Sciatic nerve (tissue), 2 donors: ENCODE measurements around the gene SUPT7L. TPM values are rescaled to one million over a fixed set of nuclear protein-coding genes. Genes with fewer than 3 reads are reported as not detected.

ENCODE experiments used
- ATAC-seq: fragments of 200-7000 bp; cut with Tn5 transposase; one replicate; pipeline ENCODE4 v1.9.1; 2020; ENCODE audit warnings: mild to moderate bottlenecking, moderate library complexity
- DNase-seq: peaks from one replicate; pipeline ENCODE4 v3.0.0-alpha.2; 2020; ENCODE audit warnings: low spot score
- intact Hi-C: fragments of 100-400 bp; cut with DNase I; formaldehyde crosslinking; loops from one replicate; pipeline ENCODE4 v1.14.2; 2022
- total RNA-seq: library from RNA; stranded (reverse); fragmentation: NEBNext Ultra II Directional; extraction: Animal tissue kit (Norgen Biotek cat#: 25700); gene quantifications from one replicate; pipeline ENCODE4 v1.2.1, GENCODE V29; 2021
- donor health status: DM: no; HTN: no; CAD: no.
- donor health status: DM: no; HTN: no; CAD: no.

Gene SUPT7L, protein sequence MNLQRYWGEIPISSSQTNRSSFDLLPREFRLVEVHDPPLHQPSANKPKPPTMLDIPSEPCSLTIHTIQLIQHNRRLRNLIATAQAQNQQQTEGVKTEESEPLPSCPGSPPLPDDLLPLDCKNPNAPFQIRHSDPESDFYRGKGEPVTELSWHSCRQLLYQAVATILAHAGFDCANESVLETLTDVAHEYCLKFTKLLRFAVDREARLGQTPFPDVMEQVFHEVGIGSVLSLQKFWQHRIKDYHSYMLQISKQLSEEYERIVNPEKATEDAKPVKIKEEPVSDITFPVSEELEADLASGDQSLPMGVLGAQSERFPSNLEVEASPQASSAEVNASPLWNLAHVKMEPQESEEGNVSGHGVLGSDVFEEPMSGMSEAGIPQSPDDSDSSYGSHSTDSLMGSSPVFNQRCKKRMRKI
- total RNA-seq: 30.8 TPM

- ATAC-seq: peak; percentile 94
- DNase-seq: peak; percentile 80
- intact Hi-C loops: no loop called here
These were observed at the start of gene SUPT7L, which contains the start of gene SLC4A1AP for GRCh38 chr2:27663285-27664153. Gene SUPT7L, minus strand, starts transcription at chr2:27663614. Its CDS starts 1,422 bp downstream, at chr2:27662192. Gene SLC4A1AP, plus strand, starts transcription at chr2:27663889. Its CDS starts 26 bp downstream, at chr2:27663915.

GRCh38 chr2:27713201-27713600 lies 49.8 kb upstream of the SUPT7L start:
- ATAC-seq (no peak), DNase-seq (no peak)
- intact Hi-C loops: no loop called here

GRCh38 chr2:27712522-27712921 lies 49.1 kb upstream of the SUPT7L start:
- intact Hi-C loops: no loop called here
- ATAC-seq (no peak), DNase-seq (no peak)

GRCh38 chr2:27711804-27712203 lies 48.4 kb upstream of the SUPT7L start:
- ATAC-seq (no peak), DNase-seq (no peak)
- intact Hi-C loops: no loop called here

DNA sequence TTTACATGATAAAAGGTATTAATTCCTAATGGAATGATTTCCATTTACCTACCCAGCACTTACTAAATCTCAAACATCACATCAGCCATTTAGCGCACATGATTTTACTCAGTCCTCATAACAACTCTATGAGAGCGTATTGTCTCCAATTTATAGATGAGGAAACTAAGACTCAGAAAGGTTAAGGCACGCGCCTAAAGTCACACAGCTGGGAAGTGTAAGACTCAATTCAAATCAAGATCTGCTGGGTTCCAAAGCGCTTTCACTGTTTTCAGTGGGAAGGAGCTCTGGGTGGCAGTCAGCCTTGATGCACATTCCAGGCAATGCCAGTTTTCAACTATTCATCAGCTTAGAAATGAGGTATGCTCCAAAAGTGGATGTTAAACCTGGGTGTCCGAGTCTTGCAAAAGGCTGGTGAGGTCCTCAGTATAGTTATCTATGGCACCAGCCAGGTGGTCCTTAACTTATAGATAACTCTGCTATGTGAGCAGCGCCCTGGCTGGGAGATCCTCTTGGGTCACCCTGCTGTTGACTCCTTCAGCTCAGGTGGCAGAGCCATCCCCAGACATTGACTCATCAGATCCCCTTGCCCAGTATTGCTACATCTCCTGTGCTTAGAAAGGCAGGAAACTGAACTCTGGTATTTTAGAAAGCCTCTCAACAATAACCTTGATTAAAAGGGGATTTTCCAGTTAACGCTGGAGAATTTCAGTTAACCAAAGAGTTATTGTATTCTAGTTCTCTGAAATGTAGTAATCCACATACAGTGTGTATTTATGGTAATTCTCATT lies 47.4 kb upstream of the SUPT7L start:
- intact Hi-C loops: no loop called here
- ATAC-seq: no peak
- no peak for DNase-seq

GRCh38 chr2:27709960-27710575 lies 46.7 kb upstream of the SUPT7L start:
- DNase-seq: no peak
- no peak for ATAC-seq
- intact Hi-C loops: loop anchor here (10.0 kb wide), 1 partner anchor 685 kb away; the partner anchor contains the start of gene FOSL2

DNA sequence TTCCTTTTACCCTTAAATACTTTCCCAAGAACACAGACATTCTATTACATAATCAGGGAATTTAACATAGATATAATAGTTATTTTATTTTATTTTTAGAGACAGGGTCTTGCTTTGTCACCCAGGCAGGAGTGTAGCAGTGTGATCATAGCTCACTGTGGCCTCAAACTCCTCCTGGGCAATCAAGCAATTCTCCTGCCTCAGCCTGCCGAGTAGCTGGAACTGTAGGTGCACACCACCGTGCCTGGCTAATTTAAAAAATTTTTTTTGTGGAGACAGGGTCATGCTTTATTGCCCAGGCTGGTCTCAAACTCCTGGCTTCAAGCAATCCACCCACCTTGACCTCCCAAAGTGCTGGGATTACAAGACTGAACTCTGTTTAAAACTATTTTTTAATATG lies 45.9 kb upstream of the SUPT7L start:
- intact Hi-C loops: loop anchor here (10.0 kb wide), 1 partner anchor 685 kb away; the partner anchor contains the start of gene FOSL2
- ATAC-seq (no peak), DNase-seq (no peak)

DNA sequence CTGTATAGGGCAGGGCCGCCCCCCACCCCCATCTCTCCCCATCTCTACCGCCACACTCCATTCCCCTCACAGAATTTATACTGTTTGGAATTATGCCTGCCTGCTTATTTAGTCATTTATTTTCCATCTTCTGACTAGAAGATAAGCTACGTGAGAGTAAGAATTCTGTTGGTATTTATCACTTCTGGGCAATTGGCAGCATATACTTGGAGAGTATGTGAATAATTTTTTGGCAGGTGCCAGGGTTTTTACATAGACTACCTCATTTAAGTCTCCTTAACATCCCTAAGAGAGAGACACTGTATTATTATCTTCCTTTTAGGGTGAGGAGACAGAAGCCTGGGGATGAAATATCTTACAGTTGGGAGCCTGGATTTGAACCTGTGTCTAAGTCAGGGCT lies 45.3 kb upstream of the SUPT7L start:
- intact Hi-C loops: loop anchor here (10.0 kb wide), 1 partner anchor 686 kb away; the partner anchor contains the start of gene FOSL2
- no peak for ATAC-seq

GRCh38 chr2:27708257-27708654 lies 44.8 kb upstream of the SUPT7L start:
- intact Hi-C loops: loop anchor here (10.0 kb wide), 1 partner anchor 687 kb away; the partner anchor contains the start of gene FOSL2
- ATAC-seq: no peak
- no peak for DNase-seq

More for the DNA sequence above, 45.3 kb upstream of the SUPT7L start:
- no peak for DNase-seq

DNA sequence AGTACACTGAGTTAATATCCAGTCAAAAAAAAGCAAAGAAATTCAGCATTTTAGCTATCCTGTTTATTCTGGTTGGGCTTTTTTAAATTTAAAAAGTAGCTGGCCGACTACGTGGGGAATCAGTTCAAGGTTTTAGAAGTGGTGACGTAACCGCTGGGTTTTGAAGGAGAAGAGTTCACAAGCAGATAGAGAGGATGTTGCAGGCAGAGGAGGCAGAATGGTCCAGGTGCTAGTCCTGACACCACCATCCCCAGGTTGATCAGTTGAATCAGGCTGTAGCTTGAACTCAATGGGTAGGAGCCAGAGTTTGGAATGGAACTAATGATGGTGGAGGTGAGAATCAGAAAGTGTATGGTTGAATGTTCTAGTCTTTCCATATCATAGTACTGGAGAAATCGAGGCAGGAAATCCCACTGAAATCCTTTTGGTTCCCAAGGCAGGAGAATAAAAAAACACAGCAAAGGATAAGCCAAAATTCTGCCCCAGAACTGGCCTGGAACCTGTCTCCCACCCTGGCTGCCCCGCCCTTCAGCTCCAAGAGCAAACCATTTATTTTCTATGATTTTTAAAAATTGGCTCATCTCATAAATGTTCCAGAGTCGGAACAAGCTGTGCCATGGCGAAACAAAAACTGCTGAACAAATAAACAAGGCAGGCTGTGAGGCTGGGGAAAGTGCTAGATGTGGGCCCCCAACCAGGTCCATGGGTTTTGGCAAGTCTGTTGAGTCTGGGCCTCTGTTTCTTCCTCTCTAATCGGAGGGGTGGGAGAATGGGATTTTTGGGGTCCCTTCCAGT lies 44.2 kb upstream of the SUPT7L start:
- DNase-seq (no peak), ATAC-seq (peak; percentile 71)
- intact Hi-C loops: loop anchor here (10.0 kb wide), 1 partner anchor 687 kb away; the partner anchor contains the start of gene FOSL2

GRCh38 chr2:27705851-27706622 lies 42.6 kb upstream of the SUPT7L start:
- intact Hi-C loops: loop anchor here (10.0 kb wide), 1 partner anchor 689 kb away; the partner anchor contains the start of gene FOSL2
- no peak for DNase-seq
- ATAC-seq: peak; percentile 89

DNA sequence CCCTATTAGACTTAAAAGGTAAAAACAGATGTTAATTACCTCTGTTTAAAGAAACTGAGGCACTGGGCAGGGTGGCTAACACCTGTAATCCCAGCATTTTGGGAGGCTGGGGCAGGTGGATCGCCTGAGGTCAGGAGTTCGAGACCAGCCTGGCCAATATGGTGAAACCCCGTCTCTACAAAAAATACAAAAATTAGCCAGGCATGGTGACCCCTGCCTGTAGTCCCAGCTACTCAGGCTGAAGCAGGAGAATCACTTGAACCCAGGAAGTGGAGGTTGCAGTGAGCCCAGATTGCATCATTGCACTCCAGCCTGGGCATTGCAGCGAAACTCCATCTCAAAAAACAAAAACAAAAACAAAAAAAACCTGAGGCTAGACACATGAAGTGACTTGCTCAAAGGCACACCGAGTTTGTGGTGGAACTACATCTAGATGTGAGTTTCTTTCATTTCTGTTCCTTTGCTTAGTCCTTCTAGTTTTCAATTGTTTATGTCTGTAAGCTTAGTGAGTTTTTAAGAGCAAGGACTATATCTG lies 41.0 kb upstream of the SUPT7L start:
- no peak for ATAC-seq
- DNase-seq: no peak
- intact Hi-C loops: loop anchor here (5.0 to 10.0 kb wide), 2 partner anchors 690 to 748 kb away; partner anchors contain the start of gene FOSL2

DNA sequence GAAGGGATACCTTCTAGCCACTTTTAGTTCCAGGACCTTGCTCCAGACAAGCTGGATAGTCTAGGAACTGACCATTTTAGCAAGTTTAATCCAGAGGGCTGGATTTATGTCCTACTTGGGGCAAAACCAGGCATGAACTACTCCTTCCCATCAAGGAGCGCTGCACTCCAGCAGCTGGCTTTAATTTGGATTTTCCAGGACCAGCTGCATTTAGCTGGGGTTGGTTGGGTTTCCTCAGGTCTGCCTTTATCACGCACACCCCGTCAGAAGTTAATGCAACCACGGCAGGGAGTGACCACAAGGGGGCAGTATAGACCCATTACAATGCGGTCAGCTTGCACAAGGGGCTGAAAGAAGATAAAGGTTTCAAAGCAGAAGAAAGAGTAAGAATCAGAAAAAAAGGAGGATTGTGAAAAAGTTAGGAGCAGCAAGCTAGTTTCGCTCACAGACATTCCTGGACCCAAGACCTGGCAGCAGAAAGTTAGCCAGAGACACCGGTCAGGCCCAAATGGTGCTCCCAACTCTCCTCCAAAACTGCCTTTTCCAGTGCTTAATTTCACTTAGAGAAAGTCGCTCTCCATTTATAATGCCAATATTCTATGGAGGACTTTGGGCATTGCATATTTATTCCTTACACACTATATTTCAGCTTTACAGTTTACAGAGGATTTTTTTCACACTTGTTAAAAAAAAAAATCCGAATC lies 40.4 kb upstream of the SUPT7L start:
- DNase-seq (peak; percentile 92), ATAC-seq (peak; percentile 57)
- intact Hi-C loops: loop anchor here (5.0 to 10.0 kb wide), 2 partner anchors 691 to 749 kb away; partner anchors contain the start of gene FOSL2

- DNase-seq: no peak
- intact Hi-C loops: loop anchor here (5.0 to 10.0 kb wide), 2 partner anchors 692 to 750 kb away; partner anchors contain the start of gene FOSL2
- ATAC-seq: no peak
These were observed 38.9 kb upstream of the SUPT7L start for GRCh38 chr2:27702302-27702701.

DNA sequence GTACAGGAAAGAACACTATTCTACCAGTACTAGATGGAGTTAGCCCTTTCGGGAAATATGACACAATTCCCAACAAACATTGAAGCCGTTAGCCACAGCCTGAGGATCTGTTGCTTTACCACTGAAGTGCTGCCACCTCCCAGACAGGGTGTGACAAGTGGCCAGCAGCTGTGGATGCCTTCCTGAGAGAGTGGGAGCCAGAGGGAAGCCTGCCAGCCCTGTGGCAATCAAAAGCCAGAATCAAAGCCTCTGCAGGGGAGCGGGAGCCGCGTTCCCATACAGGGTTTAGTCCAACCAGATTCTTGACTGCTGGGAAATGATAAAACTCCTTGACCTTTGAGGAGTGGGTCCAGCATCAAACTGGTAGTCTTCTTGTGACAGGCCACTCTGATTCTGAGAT lies 38.3 kb upstream of the SUPT7L start:
- DNase-seq (no peak), ATAC-seq (no peak)
- intact Hi-C loops: loop anchor here (5.0 to 10.0 kb wide), 2 partner anchors 693 to 751 kb away; partner anchors contain the start of gene FOSL2

DNA sequence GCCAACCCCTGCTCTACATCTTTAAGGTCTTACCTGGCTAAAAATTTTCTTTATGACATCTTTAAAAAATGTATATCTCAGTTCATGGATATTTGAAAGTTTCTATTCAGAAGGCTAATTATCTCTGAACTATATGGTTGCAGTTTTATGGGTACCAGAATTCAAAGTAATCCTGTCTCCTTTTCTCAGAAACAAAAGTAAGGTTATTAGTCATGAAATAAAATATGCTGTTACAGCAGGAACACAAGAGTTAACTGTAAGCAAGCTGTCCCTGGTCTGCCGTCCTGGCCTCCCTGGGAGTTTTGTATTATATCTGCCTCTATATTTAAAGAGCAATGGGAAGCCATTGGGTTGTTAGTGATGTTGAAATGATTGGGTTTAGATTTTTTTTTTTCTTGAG lies 34.2 kb upstream of the SUPT7L start:
- intact Hi-C loops: no loop called here
- ATAC-seq: no peak
- no peak for DNase-seq
